ENCODE data around the gene PPP3R1. TPM values are rescaled to one million over a fixed set of nuclear protein-coding genes. Genes with fewer than 3 reads are reported as not detected.

Gene PPP3R1
- total and polyA plus RNA-seq, 2 donors from 2014 or later: 18.3 to 50.8 TPM

DNA sequence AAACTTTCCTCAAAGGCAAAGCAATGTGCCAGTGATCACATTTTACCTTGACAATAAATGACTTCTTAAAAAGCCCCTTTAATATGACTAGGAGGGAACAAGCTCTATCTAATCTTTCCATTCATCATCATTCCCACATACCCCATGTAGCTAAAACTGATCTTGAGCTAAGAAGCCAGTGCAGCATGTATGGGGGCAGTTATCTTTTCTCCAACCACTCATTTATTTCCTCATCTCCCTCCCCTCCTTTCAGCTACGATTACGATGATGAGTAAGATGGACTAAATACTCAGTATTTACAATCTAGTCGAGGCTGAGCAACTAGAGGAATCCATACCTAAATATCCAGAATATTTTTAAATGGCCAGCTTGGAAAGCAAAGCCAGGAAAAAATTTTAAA, 59.2 kb downstream of the PPP3R1 start:
- Histone ChIP-seq H3K9me3 (ENCODE audit: control insufficient read depth in 2 of 3, insufficient read depth in 1 of 3, low read length in 3 of 3) (no peaks in the 10 kb centered on the region), H3K27ac (ENCODE audit: low read depth in 2 of 2, low read length in 2 of 2) (no peak overlapping the region), H3K4me3 (ENCODE audit: low read length in 3 of 3) (no peak overlapping the region), H3K4me1 (ENCODE audit: control insufficient read depth in 2 of 3, insufficient read depth in 2 of 3, low read depth in 1 of 3, low read length in 3 of 3) (peaks cover 0 to 8% (median 7%) of the 10 kb centered on the region in 3 donors), H3K27me3 (ENCODE audit: control insufficient read depth, insufficient read depth, low read length) (no peaks in the 10 kb centered on the region), H3K9ac (ENCODE audit: low read length in 3 of 3) (no peak overlapping the region), H3K36me3 (ENCODE audit: control insufficient read depth in 2 of 3, insufficient read depth in 3 of 3, low read length in 3 of 3) (no peaks in the 10 kb centered on the region)
- FAIRE-seq (no peak), DNase-seq (no peak)
- TF ChIP-seq, protein P1, sequence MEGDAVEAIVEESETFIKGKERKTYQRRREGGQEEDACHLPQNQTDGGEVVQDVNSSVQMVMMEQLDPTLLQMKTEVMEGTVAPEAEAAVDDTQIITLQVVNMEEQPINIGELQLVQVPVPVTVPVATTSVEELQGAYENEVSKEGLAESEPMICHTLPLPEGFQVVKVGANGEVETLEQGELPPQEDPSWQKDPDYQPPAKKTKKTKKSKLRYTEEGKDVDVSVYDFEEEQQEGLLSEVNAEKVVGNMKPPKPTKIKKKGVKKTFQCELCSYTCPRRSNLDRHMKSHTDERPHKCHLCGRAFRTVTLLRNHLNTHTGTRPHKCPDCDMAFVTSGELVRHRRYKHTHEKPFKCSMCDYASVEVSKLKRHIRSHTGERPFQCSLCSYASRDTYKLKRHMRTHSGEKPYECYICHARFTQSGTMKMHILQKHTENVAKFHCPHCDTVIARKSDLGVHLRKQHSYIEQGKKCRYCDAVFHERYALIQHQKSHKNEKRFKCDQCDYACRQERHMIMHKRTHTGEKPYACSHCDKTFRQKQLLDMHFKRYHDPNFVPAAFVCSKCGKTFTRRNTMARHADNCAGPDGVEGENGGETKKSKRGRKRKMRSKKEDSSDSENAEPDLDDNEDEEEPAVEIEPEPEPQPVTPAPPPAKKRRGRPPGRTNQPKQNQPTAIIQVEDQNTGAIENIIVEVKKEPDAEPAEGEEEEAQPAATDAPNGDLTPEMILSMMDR (IDR thresholded peaks at IDR 0.05; ENCODE audit: borderline replicate concordance, extremely low read depth, insufficient read depth): no peak
- intact Hi-C loops (cut with DNase I): no loop called here

DNA sequence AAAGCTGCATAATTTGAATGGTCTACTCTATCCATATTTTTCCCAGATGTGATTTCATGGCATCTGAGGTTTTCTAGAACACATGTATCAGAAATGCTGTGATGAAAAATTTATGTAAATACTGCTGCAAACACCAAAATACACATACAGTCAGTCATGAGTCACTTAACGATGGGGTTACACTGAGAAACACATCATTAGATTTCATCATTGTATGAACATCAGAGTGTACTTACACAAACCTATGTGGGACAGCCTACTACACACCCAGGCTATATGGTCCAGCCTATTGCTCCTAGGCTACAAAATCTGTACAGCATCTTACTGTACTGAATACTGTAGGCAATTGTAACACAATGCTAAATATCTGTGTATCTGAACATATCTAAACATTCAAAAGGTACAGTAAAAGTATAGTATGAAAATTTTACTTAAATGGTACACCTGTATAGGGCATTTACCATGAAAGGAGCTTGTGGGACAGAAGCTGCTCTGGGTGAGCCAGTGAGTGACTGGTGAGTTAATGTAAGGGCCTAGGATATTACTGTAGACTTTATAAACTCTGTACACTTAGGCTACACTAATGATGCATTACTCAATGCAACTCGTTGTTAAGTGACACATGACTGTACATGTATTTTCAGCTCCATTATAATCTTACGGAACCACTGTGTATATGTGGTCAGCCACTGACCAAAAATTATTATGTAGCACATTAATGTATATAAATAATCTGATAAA, 61.2 kb downstream of the PPP3R1 start:
- DNase-seq (no peak), FAIRE-seq (no peak)
- Histone ChIP-seq H3K27ac (ENCODE audit: low read depth in 2 of 2, low read length in 2 of 2) (no peak overlapping the region), H3K4me3 (ENCODE audit: low read length in 3 of 3) (no peak overlapping the region), H3K9ac (ENCODE audit: low read length in 3 of 3) (no peak overlapping the region), H3K36me3 (ENCODE audit: control insufficient read depth in 2 of 3, insufficient read depth in 3 of 3, low read length in 3 of 3) (no peaks in the 10 kb centered on the region), H3K4me1 (ENCODE audit: control insufficient read depth in 2 of 3, insufficient read depth in 2 of 3, low read depth in 1 of 3, low read length in 3 of 3) (peaks cover 0 to 8% (median 4%) of the 10 kb centered on the region in 3 donors), H3K9me3 (ENCODE audit: control insufficient read depth in 2 of 3, insufficient read depth in 1 of 3, low read length in 3 of 3) (no peaks in the 10 kb centered on the region), H3K27me3 (ENCODE audit: control insufficient read depth, insufficient read depth, low read length) (no peaks in the 10 kb centered on the region)
- intact Hi-C loops (cut with DNase I): no loop called here
- TF ChIP-seq, protein P1 (IDR thresholded peaks at IDR 0.05; ENCODE audit: borderline replicate concordance, extremely low read depth, insufficient read depth): no peak

DNA sequence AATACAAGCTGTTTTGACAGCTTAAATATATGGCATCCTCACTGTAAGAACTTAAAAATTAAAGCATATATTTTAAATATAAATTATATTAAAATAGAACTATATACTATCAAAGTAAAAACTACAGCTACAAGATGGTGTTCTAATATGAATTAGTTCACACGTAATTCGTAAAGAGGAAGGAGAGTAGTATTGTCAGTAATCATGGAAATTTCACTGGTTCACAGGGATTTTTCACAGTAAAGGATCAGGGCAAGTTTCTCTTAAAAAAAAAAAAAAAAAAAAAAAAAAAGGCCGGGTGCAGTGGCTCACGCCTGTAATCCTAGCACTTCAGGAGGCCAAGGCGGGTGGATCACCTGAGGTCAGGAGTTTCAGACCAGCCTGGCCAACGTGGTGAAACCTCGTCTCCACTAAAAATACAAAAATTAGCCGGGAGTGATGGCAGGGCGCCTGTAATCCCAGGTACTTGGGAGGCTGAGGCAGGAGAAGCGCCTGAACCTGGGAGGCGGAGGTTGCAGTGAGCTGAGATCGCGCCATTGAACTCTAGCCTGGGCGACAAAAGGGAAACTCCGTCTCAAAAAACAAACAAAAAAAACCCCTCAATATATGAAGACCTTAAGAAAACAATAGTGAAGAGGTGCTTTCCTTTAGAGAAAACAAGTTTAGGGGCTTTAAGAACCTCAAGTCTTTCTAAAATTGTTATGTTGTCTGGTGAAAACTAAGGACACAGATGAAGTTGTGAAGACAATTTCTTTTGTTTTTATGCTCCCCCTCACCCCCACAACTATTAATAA, 62.1 kb downstream of the PPP3R1 start:
- TF ChIP-seq, protein P1 (IDR thresholded peaks at IDR 0.05; ENCODE audit: borderline replicate concordance, extremely low read depth, insufficient read depth): no peak
- no peaks in the 10 kb centered on the region for H3K36me3 ChIP-seq (ENCODE audit: control insufficient read depth in 2 of 3, insufficient read depth in 3 of 3, low read length in 3 of 3)
- FAIRE-seq (no peak), DNase-seq (no peak)
- no peak overlapping the region for H3K9ac ChIP-seq (ENCODE audit: low read length in 3 of 3)
- no peaks in the 10 kb centered on the region for H3K9me3 ChIP-seq (ENCODE audit: control insufficient read depth in 2 of 3, insufficient read depth in 1 of 3, low read length in 3 of 3)
- H3K27me3 ChIP-seq (ENCODE audit: control insufficient read depth, insufficient read depth, low read length): no peaks in the 10 kb centered on the region
- peaks cover 0 to 4% (median 2%) of the 10 kb centered on the region in 3 donors for H3K4me1 ChIP-seq (ENCODE audit: control insufficient read depth in 2 of 3, insufficient read depth in 2 of 3, low read depth in 1 of 3, low read length in 3 of 3)
- no peak overlapping the region for H3K4me3 ChIP-seq (ENCODE audit: low read length in 3 of 3)
- intact Hi-C loops (cut with DNase I): no loop called here
- no peak overlapping the region for H3K27ac ChIP-seq (ENCODE audit: low read depth in 2 of 2, low read length in 2 of 2)
